GM20431 (cell line): ENCODE measurements around the gene ASTN2.

Experiments used
- in situ Hi-C: fragments of 300-500 bp; cut with MseI, MboI; formaldehyde crosslinking; loops from one replicate; pipeline ENCODE4 v1.15.0; 2020; ENCODE audit warnings: low sequenced_read_pairs; ENCODE audit not compliant: unreplicated experiment

The ASTN2 gene

GRCh38 chr9:117368684-117369230, 46.1 kb downstream of the ASTN2 start:
- in situ Hi-C loops: no loop called here

GRCh38 chr9:117365438-117365837, 49.4 kb downstream of the ASTN2 start:
- in situ Hi-C loops: no loop called here

- in situ Hi-C loops: no loop called here
These were observed 51.9 kb downstream of the ASTN2 start for GRCh38 chr9:117363006-117363405.

- in situ Hi-C loops: no loop called here
These were observed 54.9 kb downstream of the ASTN2 start for GRCh38 chr9:117359910-117360309.

- in situ Hi-C loops: no loop called here
These were observed 59.3 kb downstream of the ASTN2 start for GRCh38 chr9:117355542-117355941.

GRCh38 chr9:117354997-117355396, 59.9 kb downstream of the ASTN2 start:
- in situ Hi-C loops: no loop called here

GRCh38 chr9:117354244-117354847, 60.5 kb downstream of the ASTN2 start:
- in situ Hi-C loops: no loop called here

GRCh38 chr9:117344892-117345660, 69.8 kb downstream of the ASTN2 start:
- in situ Hi-C loops: no loop called here

GRCh38 chr9:117343427-117343826, 71.4 kb downstream of the ASTN2 start:
- in situ Hi-C loops: no loop called here

- in situ Hi-C loops: no loop called here
These were observed 73.7 kb downstream of the ASTN2 start for GRCh38 chr9:117341151-117341550.

GRCh38 chr9:117340422-117340821, 74.4 kb downstream of the ASTN2 start:
- in situ Hi-C loops: no loop called here

GRCh38 chr9:117335837-117336433, 78.9 kb downstream of the ASTN2 start:
- in situ Hi-C loops: no loop called here

- in situ Hi-C loops: no loop called here
These were observed 80.8 kb downstream of the ASTN2 start for GRCh38 chr9:117334101-117334500.

GRCh38 chr9:117325831-117326230, 89.0 kb downstream of the ASTN2 start:
- in situ Hi-C loops: no loop called here

GRCh38 chr9:117325110-117325731, 89.6 kb downstream of the ASTN2 start:
- in situ Hi-C loops: no loop called here

GRCh38 chr9:117323390-117323789, 91.5 kb downstream of the ASTN2 start:
- in situ Hi-C loops: no loop called here

GRCh38 chr9:117317192-117317591, 97.7 kb downstream of the ASTN2 start:
- in situ Hi-C loops: no loop called here

GRCh38 chr9:117315236-117315635, 99.6 kb downstream of the ASTN2 start:
- in situ Hi-C loops: no loop called here

- in situ Hi-C loops: no loop called here
These were observed 100.9 kb downstream of the ASTN2 start for GRCh38 chr9:117313989-117314388.

GRCh38 chr9:117307701-117308100, 107.2 kb downstream of the ASTN2 start:
- in situ Hi-C loops: no loop called here

GRCh38 chr9:117306032-117306431, 108.8 kb downstream of the ASTN2 start:
- in situ Hi-C loops: no loop called here
